Upper lobe of left lung (tissue), 4 donors: ENCODE data around the gene PLIN3.

ENCODE experiments used
- POLR2A ChIP-seq, 4 donors: fragments of 450-650 bp; IDR thresholded peaks; one replicate each; pipeline ENCODE4 v1.5.1; 2016 to 2017; ENCODE audit warnings: antibody characterized with exemption in 4 of 4, mild to moderate bottlenecking in 2 of 4
- POLR2AphosphoS5 ChIP-seq, 2 donors: sonication (generic); formaldehyde crosslinking; IDR thresholded peaks; one replicate each; pipeline ENCODE4 v1.5.1; 2017; ENCODE audit warnings: antibody characterized with exemption in 2 of 2
- TF ChIP-seq, protein P1 (sequence below), 6 experiments: fragments of 450-650 bp in 4 of 6; fragments of 200-600 bp in 2 of 6; sonication (generic) in 2 of 6; IDR thresholded peaks; one replicate each; pipeline ENCODE4 v1.5.1; 2016 to 2019; ENCODE audit warnings: antibody characterized with exemption in 6 of 6

- TF ChIP-seq, protein P1, sequence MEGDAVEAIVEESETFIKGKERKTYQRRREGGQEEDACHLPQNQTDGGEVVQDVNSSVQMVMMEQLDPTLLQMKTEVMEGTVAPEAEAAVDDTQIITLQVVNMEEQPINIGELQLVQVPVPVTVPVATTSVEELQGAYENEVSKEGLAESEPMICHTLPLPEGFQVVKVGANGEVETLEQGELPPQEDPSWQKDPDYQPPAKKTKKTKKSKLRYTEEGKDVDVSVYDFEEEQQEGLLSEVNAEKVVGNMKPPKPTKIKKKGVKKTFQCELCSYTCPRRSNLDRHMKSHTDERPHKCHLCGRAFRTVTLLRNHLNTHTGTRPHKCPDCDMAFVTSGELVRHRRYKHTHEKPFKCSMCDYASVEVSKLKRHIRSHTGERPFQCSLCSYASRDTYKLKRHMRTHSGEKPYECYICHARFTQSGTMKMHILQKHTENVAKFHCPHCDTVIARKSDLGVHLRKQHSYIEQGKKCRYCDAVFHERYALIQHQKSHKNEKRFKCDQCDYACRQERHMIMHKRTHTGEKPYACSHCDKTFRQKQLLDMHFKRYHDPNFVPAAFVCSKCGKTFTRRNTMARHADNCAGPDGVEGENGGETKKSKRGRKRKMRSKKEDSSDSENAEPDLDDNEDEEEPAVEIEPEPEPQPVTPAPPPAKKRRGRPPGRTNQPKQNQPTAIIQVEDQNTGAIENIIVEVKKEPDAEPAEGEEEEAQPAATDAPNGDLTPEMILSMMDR (IDR thresholded peaks at IDR 0.05): no peak
- TF ChIP-seq POLR2A (IDR thresholded peaks at IDR 0.05) (no peak), POLR2AphosphoS5 (IDR thresholded peaks at IDR 0.05) (no peak)
These were observed 11.1 kb upstream of the PLIN3 start for GRCh38 chr19:4878491-4878968.
